SK-N-SH (cell line): ENCODE data around the gene GLCE. TPM values are rescaled to one million over a fixed set of nuclear protein-coding genes. Genes with fewer than 3 reads are reported as not detected.

ENCODE experiments used
- CTCF ChIA-PET: fragments of 300-600, 350-600 bp; formaldehyde crosslinking; extraction: SDS; loops from one replicate; lab custom pipeline; 2021; lab: Yijun Ruan, JAX
- POLR2A ChIA-PET: fragments of 350-600 bp; sonication (Branson Sonifier 250); formaldehyde crosslinking; extraction: SDS; loops from one replicate; lab custom pipeline; 2020; ENCODE audit warnings: antibody characterized with exemption, inconsistent platforms; lab: Yijun Ruan, JAX
- DNase-seq: peaks from one replicate; pipeline ENCODE4 v3.0.0; 2012
- H2AFZ ChIP-seq: fragments of 200-600 bp; sonication (generic); 2 replicates; pipeline ENCODE4 v1.8.1; 2016; ENCODE audit warnings: antibody characterized with exemption, mild to moderate bottlenecking, low read depth
- H3F3A ChIP-seq: fragments of 200-600 bp; sonication (generic); replicated peaks from 2 replicates; pipeline ENCODE3; 2016; ENCODE audit warnings: antibody characterized with exemption, mild to moderate bottlenecking; ENCODE audit not compliant: insufficient read depth
- H3K27ac ChIP-seq, 2 experiments: fragments of 200-500 bp in 1 of 2; fragments of 200-600 bp in 1 of 2; sonication (Bioruptor generic) in 1 of 2; sonication (generic), shearing (Covaris generic) in 1 of 2; 2 replicates each; pipeline versions ENCODE4 v1.5.1 to v1.6.1; 2014 to 2016; ENCODE audit warnings: low read depth in 2 of 2, inconsistent platforms in 1 of 2, low read length in 1 of 2, mild to moderate bottlenecking in 1 of 2, mixed read lengths in 1 of 2
- H3K27me3 ChIP-seq: fragments of 200-600 bp; sonication (generic), shearing (Covaris generic); 2 replicates; pipeline ENCODE4 v1.6.1; 2016; ENCODE audit warnings: mixed run types; ENCODE audit not compliant: insufficient read depth
- H3K36me3 ChIP-seq, 2 experiments: fragments of 200-500 bp in 1 of 2; fragments of 200-600 bp in 1 of 2; sonication (Bioruptor generic) in 1 of 2; sonication (generic) in 1 of 2; replicated peaks in 1 of 2; 2 replicates each; pipeline versions ENCODE3 to v1.5.1; 2014 to 2016; ENCODE audit warnings: low read length in 1 of 2, mild to moderate bottlenecking in 1 of 2; ENCODE audit not compliant: insufficient read depth in 2 of 2, control insufficient read depth in 1 of 2
- H3K4me1 ChIP-seq, 2 experiments: fragments of 200-500 bp in 1 of 2; fragments of 200-600 bp in 1 of 2; sonication (Bioruptor generic) in 1 of 2; sonication (generic), shearing (Covaris generic) in 1 of 2; 2 replicates each; pipeline versions ENCODE4 v1.5.1 to v1.6.1; 2014 to 2016; ENCODE audit warnings: low read depth in 1 of 2, low read length in 1 of 2, mixed run types in 1 of 2; ENCODE audit not compliant: insufficient read depth in 2 of 2, control insufficient read depth in 1 of 2
- H3K4me2 ChIP-seq: fragments of 200-600 bp; sonication (generic), shearing (Covaris generic); 2 replicates; pipeline ENCODE4 v1.6.1; 2017; ENCODE audit warnings: mixed run types
- H3K4me3 ChIP-seq, 2 experiments: fragments of 200-500 bp in 1 of 2; fragments of 200-600 bp in 1 of 2; sonication (Bioruptor generic) in 1 of 2; sonication (generic), shearing (Covaris generic) in 1 of 2; 2 replicates each; pipeline versions ENCODE4 v1.5.1 to v1.8.1; 2014 to 2016; ENCODE audit warnings: low read depth in 2 of 2, inconsistent platforms in 1 of 2, low read length in 1 of 2, mild to moderate bottlenecking in 1 of 2, mixed read lengths in 1 of 2, moderate library complexity in 1 of 2
- H3K79me2 ChIP-seq: fragments of 200-600 bp; sonication (generic); 2 replicates; pipeline ENCODE4 v1.8.1; 2017; ENCODE audit warnings: mild to moderate bottlenecking; ENCODE audit not compliant: insufficient read depth
- H3K9ac ChIP-seq: fragments of 200-600 bp; sonication (generic); 2 replicates; pipeline ENCODE4 v1.6.1; 2017; ENCODE audit warnings: mixed run types
- H3K9me2 ChIP-seq: fragments of 200-600 bp; sonication (generic); 2 replicates; pipeline ENCODE4 v1.6.1; 2017; ENCODE audit warnings: mixed run types
- H3K9me3 ChIP-seq: fragments of 200-600 bp; sonication (generic); 2 replicates; pipeline ENCODE4 v1.6.1; 2017; ENCODE audit warnings: mixed run types, mild to moderate bottlenecking, moderate library complexity
- H4K20me1 ChIP-seq: fragments of 200-600 bp; sonication (generic); 2 replicates; pipeline ENCODE4 v1.6.1; 2017; ENCODE audit warnings: mild to moderate bottlenecking, mixed run types; ENCODE audit not compliant: insufficient read depth
- CHD2 ChIP-seq: fragments of 150-350 bp; IDR thresholded peaks from 2 replicates; pipeline ENCODE4 v1.6.1; 2018; ENCODE audit warnings: low read length; ENCODE audit not compliant: partially characterized antibody
- EZH2phosphoT487 ChIP-seq: fragments of 200-600 bp; sonication (generic); IDR thresholded peaks from 2 replicates; pipeline ENCODE4 v1.6.1; 2017; ENCODE audit warnings: low read depth, mixed run types, mild to moderate bottlenecking, antibody characterized with exemption, moderate library complexity, borderline replicate concordance
- FOSL2 ChIP-seq: IDR thresholded peaks from 2 replicates; pipeline ENCODE4 v1.4.0; 2012; ENCODE audit warnings: low read depth, mild to moderate bottlenecking, moderate library complexity, borderline replicate concordance
- GATA2 ChIP-seq: sonication (generic); formaldehyde crosslinking; IDR thresholded peaks from 2 replicates; pipeline ENCODE4 v1.5.0; 2020; ENCODE audit warnings: mild to moderate bottlenecking, missing genetic modification reagents
- NFIC ChIP-seq: IDR thresholded peaks from 2 replicates; pipeline ENCODE4 v1.4.0; 2012; ENCODE audit warnings: borderline replicate concordance
- REST ChIP-seq: IDR thresholded peaks from 2 replicates; pipeline ENCODE4 v1.6.1; 2012; ENCODE audit warnings: mild to moderate bottlenecking, low read depth, low read length, moderate library complexity
- RXRA ChIP-seq: IDR thresholded peaks from 2 replicates; pipeline ENCODE4 v1.4.0; 2012; ENCODE audit warnings: low read depth, mild to moderate bottlenecking, borderline replicate concordance
- SMC3 ChIP-seq: IDR thresholded peaks from 2 replicates; pipeline ENCODE4 v1.6.1; 2012; ENCODE audit warnings: low read depth, low read length, improper control_type of control experiment
- TAF1 ChIP-seq: IDR thresholded peaks from 2 replicates; pipeline ENCODE4 v1.6.1; 2012; ENCODE audit warnings: low read depth, mild to moderate bottlenecking, low read length, moderate library complexity, borderline replicate concordance
- TCF12 ChIP-seq: IDR thresholded peaks from 2 replicates; pipeline ENCODE4 v1.4.0; 2012
- USF2 ChIP-seq: fragments of 150-350 bp; IDR thresholded peaks from 2 replicates; pipeline ENCODE4 v1.6.1; 2017; ENCODE audit warnings: antibody characterized with exemption, low read length, low read depth, borderline replicate concordance
- ZBTB33 ChIP-seq: IDR thresholded peaks from 2 replicates; pipeline ENCODE4 v1.4.0; 2012; ENCODE audit warnings: low read depth, borderline replicate concordance
- WGBS: methylation state at CpG from one replicate; pipeline ENCODE4 v1.1.6; 2017; ENCODE audit warnings: low lambda C conversion rate; 5-methylcytosine and 5-hydroxymethylcytosine counted together
- polyA plus RNA-seq, 3 experiments: library from polyadenylated mRNA; depleted of rRNA; stranded (reverse); fragments of >200 nt; gene quantifications; 2 replicates each; pipeline ENCODE4 v1.2.3, GENCODE V29; 2012

Gene GLCE
- polyA plus RNA-seq, 1 of the 3 experiments (the other 2 are of a cell fraction): 19.5 TPM

- Histone ChIP-seq H3K9me3 (no peaks in the 10 kb centered on the region), H3K4me3 (no peak overlapping the region)
- ChIA-PET CTCF (interaction anchor here (1.6 to 2.7 kb wide), 2 partner anchors 11 to 13 kb away, joined by 3 to 9 read pairs; no protein-coding TSS in a partner anchor), POLR2A (no interaction called here)
- TF ChIP-seq FOSL2 (no peak), NFIC (no peak), CHD2 (no peak), TCF12 (no peak), REST (no peak), SMC3 (no peak), TAF1 (no peak), ZBTB33 (no peak), USF2 (no peak), GATA2 (no peak), RXRA (no peak), EZH2phosphoT487 (no peak)
- TF ChIP-seq, all 33 proteins: peak for 0
- Histone ChIP-seq H4K20me1 (no peaks in the 10 kb centered on the region), H3F3A (peaks cover 4% of the 10 kb centered on the region), H3K9ac (no peak overlapping the region), H2AFZ (no peak overlapping the region), H3K4me1 (peaks cover 6 to 19% of the 10 kb centered on the region in 2 experiments; a peak in 3 of 4 replicates), H3K27ac (no peak overlapping the region), H3K9me2 (no peaks in the 10 kb centered on the region), H3K4me2 (no peak overlapping the region), H3K79me2 (no peaks in the 10 kb centered on the region; the same call in 1 of the 2 replicates), H3K36me3 (peaks cover 0 to 4% of the 10 kb centered on the region in 2 experiments), H3K27me3 (no peaks in the 10 kb centered on the region)
- no peak for DNase-seq
- 68% methylated on average over 3 of the region's 3 CpGs for WGBS
Measured at GRCh38 chr15:69302929-69303328, 142.5 kb downstream of the GLCE start.
